ENCODE results near the gene C16orf92. TPM values are rescaled to one million over a fixed set of nuclear protein-coding genes. Genes with fewer than 3 reads are reported as not detected.
A peak's percentile ranks its signal among the peaks of the same experiment; 100 is the strongest.

Gene C16orf92
- total and polyA plus RNA-seq, 2 of the 13 experiments (the other 11 are each of a cell fraction or from before 2014, with no cell fraction given), result not detected

- TF ChIP-seq ZNF616 (CRISPR knock-in tag; IDR thresholded peaks at IDR 0.05; ENCODE audit: low read depth) (no peak), AGO1 (IDR thresholded peaks at IDR 0.05; ENCODE audit: low read depth, low read length, poor library complexity, severe bottlenecking) (peak; percentile 91), ARID2 (CRISPR knock-in tag; IDR thresholded peaks at IDR 0.05; ENCODE audit: borderline replicate concordance) (peak; percentile 87), ZZZ3 (CRISPR knock-in tag; IDR thresholded peaks at IDR 0.05; ENCODE audit: borderline replicate concordance) (peak; percentile 48; the same call in 1 of the 2 replicates), SETDB1 (CRISPR knock-in tag; IDR thresholded peaks at IDR 0.05; ENCODE audit: borderline replicate concordance) (no peak), RARG (CRISPR knock-in tag; IDR thresholded peaks at IDR 0.05; ENCODE audit: low read depth) (peak; percentile 26; the same call in 1 of the 2 replicates), MAZ (IDR thresholded peaks at IDR 0.05; ENCODE audit: borderline replicate concordance, low read depth, low read length) (no peak), MAZ (CRISPR knock-in tag; IDR thresholded peaks at IDR 0.05; ENCODE audit: low read depth) (0 out of 2 replicates have a peak, but pooled peaks have one; percentile 39), ZNF30 (CRISPR knock-in tag; IDR thresholded peaks at IDR 0.05) (no peak), ZBTB14 (CRISPR knock-in tag; IDR thresholded peaks at IDR 0.05) (no peak), ZBTB38 (CRISPR knock-in tag; IDR thresholded peaks at IDR 0.05) (peak; percentile 65; the same call in 1 of the 2 replicates), MTF1 (CRISPR knock-in tag; IDR thresholded peaks at IDR 0.05) (0 out of 2 replicates have a peak, but pooled peaks have one; percentile 26), PHB2 (IDR thresholded peaks at IDR 0.05; ENCODE audit: partially characterized antibody) (no peak), NFKB2 (CRISPR knock-in tag; IDR thresholded peaks at IDR 0.05; ENCODE audit: borderline replicate concordance) (peak; percentile 76; the same call in 1 of the 2 replicates), ZBTB7B (CRISPR knock-in tag; IDR thresholded peaks at IDR 0.05) (peak; percentile 80), CC2D1A (CRISPR knock-in tag; IDR thresholded peaks at IDR 0.05) (no peak), ZNF224 (CRISPR knock-in tag; IDR thresholded peaks at IDR 0.05) (0 out of 2 replicates have a peak, but pooled peaks have one; percentile 3), ZNF362 (CRISPR knock-in tag; IDR thresholded peaks at IDR 0.05; ENCODE audit: borderline replicate concordance) (0 out of 2 replicates have a peak, but pooled peaks have one; percentile 26), FOXA3 (CRISPR knock-in tag; IDR thresholded peaks at IDR 0.05) (no peak; the same call in 1 of the 2 replicates)
- TF ChIP-seq, protein P1, sequence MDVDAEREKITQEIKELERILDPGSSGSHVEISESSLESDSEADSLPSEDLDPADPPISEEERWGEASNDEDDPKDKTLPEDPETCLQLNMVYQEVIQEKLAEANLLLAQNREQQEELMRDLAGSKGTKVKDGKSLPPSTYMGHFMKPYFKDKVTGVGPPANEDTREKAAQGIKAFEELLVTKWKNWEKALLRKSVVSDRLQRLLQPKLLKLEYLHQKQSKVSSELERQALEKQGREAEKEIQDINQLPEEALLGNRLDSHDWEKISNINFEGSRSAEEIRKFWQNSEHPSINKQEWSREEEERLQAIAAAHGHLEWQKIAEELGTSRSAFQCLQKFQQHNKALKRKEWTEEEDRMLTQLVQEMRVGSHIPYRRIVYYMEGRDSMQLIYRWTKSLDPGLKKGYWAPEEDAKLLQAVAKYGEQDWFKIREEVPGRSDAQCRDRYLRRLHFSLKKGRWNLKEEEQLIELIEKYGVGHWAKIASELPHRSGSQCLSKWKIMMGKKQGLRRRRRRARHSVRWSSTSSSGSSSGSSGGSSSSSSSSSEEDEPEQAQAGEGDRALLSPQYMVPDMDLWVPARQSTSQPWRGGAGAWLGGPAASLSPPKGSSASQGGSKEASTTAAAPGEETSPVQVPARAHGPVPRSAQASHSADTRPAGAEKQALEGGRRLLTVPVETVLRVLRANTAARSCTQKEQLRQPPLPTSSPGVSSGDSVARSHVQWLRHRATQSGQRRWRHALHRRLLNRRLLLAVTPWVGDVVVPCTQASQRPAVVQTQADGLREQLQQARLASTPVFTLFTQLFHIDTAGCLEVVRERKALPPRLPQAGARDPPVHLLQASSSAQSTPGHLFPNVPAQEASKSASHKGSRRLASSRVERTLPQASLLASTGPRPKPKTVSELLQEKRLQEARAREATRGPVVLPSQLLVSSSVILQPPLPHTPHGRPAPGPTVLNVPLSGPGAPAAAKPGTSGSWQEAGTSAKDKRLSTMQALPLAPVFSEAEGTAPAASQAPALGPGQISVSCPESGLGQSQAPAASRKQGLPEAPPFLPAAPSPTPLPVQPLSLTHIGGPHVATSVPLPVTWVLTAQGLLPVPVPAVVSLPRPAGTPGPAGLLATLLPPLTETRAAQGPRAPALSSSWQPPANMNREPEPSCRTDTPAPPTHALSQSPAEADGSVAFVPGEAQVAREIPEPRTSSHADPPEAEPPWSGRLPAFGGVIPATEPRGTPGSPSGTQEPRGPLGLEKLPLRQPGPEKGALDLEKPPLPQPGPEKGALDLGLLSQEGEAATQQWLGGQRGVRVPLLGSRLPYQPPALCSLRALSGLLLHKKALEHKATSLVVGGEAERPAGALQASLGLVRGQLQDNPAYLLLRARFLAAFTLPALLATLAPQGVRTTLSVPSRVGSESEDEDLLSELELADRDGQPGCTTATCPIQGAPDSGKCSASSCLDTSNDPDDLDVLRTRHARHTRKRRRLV (CRISPR knock-in tag; IDR thresholded peaks at IDR 0.05), result peak; percentile 69; the same call in 1 of the 2 replicates
- TF ChIP-seq, protein P2, sequence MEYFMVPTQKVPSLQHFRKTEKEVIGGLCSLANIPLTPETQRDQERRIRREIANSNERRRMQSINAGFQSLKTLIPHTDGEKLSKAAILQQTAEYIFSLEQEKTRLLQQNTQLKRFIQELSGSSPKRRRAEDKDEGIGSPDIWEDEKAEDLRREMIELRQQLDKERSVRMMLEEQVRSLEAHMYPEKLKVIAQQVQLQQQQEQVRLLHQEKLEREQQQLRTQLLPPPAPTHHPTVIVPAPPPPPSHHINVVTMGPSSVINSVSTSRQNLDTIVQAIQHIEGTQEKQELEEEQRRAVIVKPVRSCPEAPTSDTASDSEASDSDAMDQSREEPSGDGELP (IDR thresholded peaks at IDR 0.05; ENCODE audit: borderline replicate concordance, low read depth), result 0 out of 2 replicates have a peak, but pooled peaks have one; percentile 30
Observed at GRCh38 chr16:30063893-30064728, 41.1 kb downstream of the C16orf92 start (continued).
